ENCODE measurements around the gene TGIF1. TPM values are rescaled to one million over a fixed set of nuclear protein-coding genes. Genes with fewer than 3 reads are reported as not detected.

TGIF1 gene
- total and polyA plus RNA-seq, 9 of the 15 experiments (the other 6 are each of a cell fraction or from before 2014, with no cell fraction given), result 16.1 to 77.7 (median 44.6) TPM

DNA sequence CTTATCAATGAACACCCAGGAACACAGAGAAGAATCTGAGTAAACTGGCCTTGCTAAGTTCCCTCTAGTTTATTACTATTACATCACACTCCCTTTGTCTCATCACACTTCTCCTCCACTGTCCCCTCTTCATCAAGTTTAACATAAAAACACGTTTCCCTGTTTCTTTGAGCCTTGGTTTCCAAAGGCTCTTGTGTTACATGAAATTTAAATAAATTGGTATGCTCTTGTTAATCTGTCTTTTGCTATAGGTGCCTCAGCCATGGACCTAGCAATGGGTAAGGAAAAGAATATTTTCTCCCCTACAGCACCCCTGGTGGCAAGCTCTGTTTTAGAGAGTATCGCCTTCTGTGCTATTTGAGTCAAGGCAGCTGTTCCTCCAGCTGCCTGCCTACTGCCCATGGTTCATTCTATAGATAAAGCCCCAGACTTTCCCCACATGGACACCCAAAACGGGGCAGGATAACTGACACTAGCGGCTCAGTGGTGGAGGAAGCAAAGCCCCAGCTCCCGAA is 31.8 kb downstream of the TGIF1 start (continued):
- peak; percentile 68; the same call in 1 of the 2 replicates for TF ChIP-seq ATF7 (IDR thresholded peaks at IDR 0.05)
- no peak for TF ChIP-seq GATA2 (CRISPR knock-in tag; IDR thresholded peaks at IDR 0.05)
- no peak for TF ChIP-seq HIVEP1 (CRISPR knock-in tag; IDR thresholded peaks at IDR 0.05)
- TF ChIP-seq TAL1 (IDR thresholded peaks at IDR 0.05), result peak; percentile 25; the same call in 1 of the 2 replicates
- no peak for TF ChIP-seq MAFG (tag; conservative IDR thresholded peaks at IDR 0.05)
- TF ChIP-seq, protein P1, sequence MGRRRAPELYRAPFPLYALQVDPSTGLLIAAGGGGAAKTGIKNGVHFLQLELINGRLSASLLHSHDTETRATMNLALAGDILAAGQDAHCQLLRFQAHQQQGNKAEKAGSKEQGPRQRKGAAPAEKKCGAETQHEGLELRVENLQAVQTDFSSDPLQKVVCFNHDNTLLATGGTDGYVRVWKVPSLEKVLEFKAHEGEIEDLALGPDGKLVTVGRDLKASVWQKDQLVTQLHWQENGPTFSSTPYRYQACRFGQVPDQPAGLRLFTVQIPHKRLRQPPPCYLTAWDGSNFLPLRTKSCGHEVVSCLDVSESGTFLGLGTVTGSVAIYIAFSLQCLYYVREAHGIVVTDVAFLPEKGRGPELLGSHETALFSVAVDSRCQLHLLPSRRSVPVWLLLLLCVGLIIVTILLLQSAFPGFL (CRISPR knock-in tag; IDR thresholded peaks at IDR 0.05), result no peak
- TF ChIP-seq, protein P2, sequence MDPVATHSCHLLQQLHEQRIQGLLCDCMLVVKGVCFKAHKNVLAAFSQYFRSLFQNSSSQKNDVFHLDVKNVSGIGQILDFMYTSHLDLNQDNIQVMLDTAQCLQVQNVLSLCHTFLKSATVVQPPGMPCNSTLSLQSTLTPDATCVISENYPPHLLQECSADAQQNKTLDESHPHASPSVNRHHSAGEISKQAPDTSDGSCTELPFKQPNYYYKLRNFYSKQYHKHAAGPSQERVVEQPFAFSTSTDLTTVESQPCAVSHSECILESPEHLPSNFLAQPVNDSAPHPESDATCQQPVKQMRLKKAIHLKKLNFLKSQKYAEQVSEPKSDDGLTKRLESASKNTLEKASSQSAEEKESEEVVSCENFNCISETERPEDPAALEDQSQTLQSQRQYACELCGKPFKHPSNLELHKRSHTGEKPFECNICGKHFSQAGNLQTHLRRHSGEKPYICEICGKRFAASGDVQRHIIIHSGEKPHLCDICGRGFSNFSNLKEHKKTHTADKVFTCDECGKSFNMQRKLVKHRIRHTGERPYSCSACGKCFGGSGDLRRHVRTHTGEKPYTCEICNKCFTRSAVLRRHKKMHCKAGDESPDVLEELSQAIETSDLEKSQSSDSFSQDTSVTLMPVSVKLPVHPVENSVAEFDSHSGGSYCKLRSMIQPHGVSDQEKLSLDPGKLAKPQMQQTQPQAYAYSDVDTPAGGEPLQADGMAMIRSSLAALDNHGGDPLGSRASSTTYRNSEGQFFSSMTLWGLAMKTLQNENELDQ (CRISPR knock-in tag; IDR thresholded peaks at IDR 0.05; ENCODE audit: borderline replicate concordance), result no peak
- peak; percentile 47 to 69 for TF ChIP-seq RAD21 (CRISPR knock-in tag; conservative IDR thresholded peaks at IDR 0.05 in 1 of 2, IDR thresholded peaks at IDR 0.05 in 1 of 2)
- TF ChIP-seq MEF2D (tag; conservative IDR thresholded peaks at IDR 0.05; ENCODE audit: low read depth), result 0 out of 2 replicates have a peak, but pooled peaks have one; percentile 38
- TF ChIP-seq ILK (tag; IDR thresholded peaks at IDR 0.05; ENCODE audit: borderline replicate concordance, low read depth), result no peak
- TF ChIP-seq TEAD4 (IDR thresholded peaks at IDR 0.05; ENCODE audit: low read length), result peak; percentile 45; the same call in 1 of the 2 replicates
- TF ChIP-seq TEAD4 (CRISPR knock-in tag; IDR thresholded peaks at IDR 0.05; ENCODE audit: borderline replicate concordance), result no peak
- no peak for TF ChIP-seq PHF8 (IDR thresholded peaks at IDR 0.05; ENCODE audit: borderline replicate concordance, low read length)
- TF ChIP-seq TFAM (CRISPR knock-in tag; conservative IDR thresholded peaks at IDR 0.05), result no peak
- peak in 1 of 2 experiments; percentile 40; a peak in 1 of 4 replicates for TF ChIP-seq SRF (CRISPR knock-in tag; IDR thresholded peaks at IDR 0.05)
- no peak for TF ChIP-seq NEUROD1 (IDR thresholded peaks at IDR 0.05; ENCODE audit: borderline replicate concordance, low read depth, low read length, partially characterized antibody)
- no peak for TF ChIP-seq HDGF (IDR thresholded peaks at IDR 0.05)
- TF ChIP-seq, protein P3, sequence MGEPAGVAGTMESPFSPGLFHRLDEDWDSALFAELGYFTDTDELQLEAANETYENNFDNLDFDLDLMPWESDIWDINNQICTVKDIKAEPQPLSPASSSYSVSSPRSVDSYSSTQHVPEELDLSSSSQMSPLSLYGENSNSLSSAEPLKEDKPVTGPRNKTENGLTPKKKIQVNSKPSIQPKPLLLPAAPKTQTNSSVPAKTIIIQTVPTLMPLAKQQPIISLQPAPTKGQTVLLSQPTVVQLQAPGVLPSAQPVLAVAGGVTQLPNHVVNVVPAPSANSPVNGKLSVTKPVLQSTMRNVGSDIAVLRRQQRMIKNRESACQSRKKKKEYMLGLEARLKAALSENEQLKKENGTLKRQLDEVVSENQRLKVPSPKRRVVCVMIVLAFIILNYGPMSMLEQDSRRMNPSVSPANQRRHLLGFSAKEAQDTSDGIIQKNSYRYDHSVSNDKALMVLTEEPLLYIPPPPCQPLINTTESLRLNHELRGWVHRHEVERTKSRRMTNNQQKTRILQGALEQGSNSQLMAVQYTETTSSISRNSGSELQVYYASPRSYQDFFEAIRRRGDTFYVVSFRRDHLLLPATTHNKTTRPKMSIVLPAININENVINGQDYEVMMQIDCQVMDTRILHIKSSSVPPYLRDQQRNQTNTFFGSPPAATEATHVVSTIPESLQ (CRISPR knock-in tag; IDR thresholded peaks at IDR 0.05), result no peak
- no peak for TF ChIP-seq ATF1 (CRISPR knock-in tag; IDR thresholded peaks at IDR 0.05)
- 0 out of 2 replicates have a peak, but pooled peaks have one; percentile 6 for TF ChIP-seq ATF1 (tag; IDR thresholded peaks at IDR 0.05)
- TF ChIP-seq CEBPG (CRISPR knock-in tag; IDR thresholded peaks at IDR 0.05), result 0 out of 2 replicates have a peak, but pooled peaks have one; percentile 32
- peak; percentile 47 to 82; a peak in 3 of 4 replicates for TF ChIP-seq CEBPG (tag; conservative IDR thresholded peaks at IDR 0.05 in 1 of 2, IDR thresholded peaks at IDR 0.05 in 1 of 2)
- no peak for TF ChIP-seq MCM7 (IDR thresholded peaks at IDR 0.05)

All from K562 (cell line).